Keratinocyte (primary cell): ENCODE measurements around the gene SMIM26. TPM values are rescaled to one million over a fixed set of nuclear protein-coding genes. Genes with fewer than 3 reads are reported as not detected.
A peak's percentile ranks its signal among the peaks of the same experiment; 100 is the strongest.

Experiments used
- DNase-seq: peaks from one replicate; pipeline ENCODE4 v3.0.0-alpha.2; 2011; ENCODE audit warnings: low read depth, missing footprints, low spot score
- FAIRE-seq: peaks from 2 replicates; lab custom pipeline; 2011; peaks lifted over from hg19 to GRCh38; lab: Jason Lieb, UNC
- H2AFZ ChIP-seq: 2 replicates; pipeline ENCODE4 v1.6.0; 2012; ENCODE audit warnings: low read length, control low read depth, inconsistent platforms; ENCODE audit not compliant: control insufficient read depth
- H3K27ac ChIP-seq: 2 replicates; pipeline ENCODE4 v1.5.1; 2011; ENCODE audit warnings: low read length; ENCODE audit not compliant: control insufficient read depth, insufficient read depth
- H3K27me3 ChIP-seq: 3 replicates; pipeline ENCODE4 v1.6.0; 2011; ENCODE audit warnings: low read length; ENCODE audit not compliant: control insufficient read depth, insufficient read depth; ENCODE audit errors: extremely low read depth
- H3K36me3 ChIP-seq, 2 experiments: 2 replicates in 1 of 2; 3 replicates in 1 of 2; pipeline ENCODE4 v1.5.1; 2011; ENCODE audit warnings: low read length in 2 of 2, mild to moderate bottlenecking in 1 of 2; ENCODE audit not compliant: control insufficient read depth in 2 of 2, insufficient read depth in 2 of 2; ENCODE audit errors: extremely low read depth in 1 of 2
- H3K4me1 ChIP-seq: 3 replicates; pipeline ENCODE4 v1.5.1; 2011; ENCODE audit warnings: low read length; ENCODE audit not compliant: control insufficient read depth, insufficient read depth; ENCODE audit errors: extremely low read depth
- H3K4me2 ChIP-seq: 3 replicates; pipeline ENCODE4 v1.6.0; 2011; ENCODE audit warnings: low read depth, low read length; ENCODE audit not compliant: control insufficient read depth, insufficient read depth; ENCODE audit errors: extremely low read depth
- H3K4me3 ChIP-seq, 3 experiments: fragments of 200-600 bp in 1 of 3; sonication (generic) in 1 of 3; 2 replicates in 2 of 3; 3 replicates in 1 of 3; pipeline ENCODE4 v1.5.1; 2011 to 2016; ENCODE audit warnings: low read length in 3 of 3, mild to moderate bottlenecking in 3 of 3, control low read depth in 2 of 3, inconsistent platforms in 1 of 3, low read depth in 1 of 3, mixed read lengths in 1 of 3, mixed run types in 1 of 3, moderate library complexity in 1 of 3; ENCODE audit not compliant: control insufficient read depth in 2 of 3, insufficient read depth in 2 of 3; ENCODE audit errors: extremely low read depth in 1 of 3
- H3K79me2 ChIP-seq: 2 replicates; pipeline ENCODE4 v1.6.0; 2012; ENCODE audit warnings: low read length; ENCODE audit not compliant: control insufficient read depth, insufficient read depth
- H3K9ac ChIP-seq: 3 replicates; pipeline ENCODE4 v1.6.0; 2011; ENCODE audit warnings: low read length; ENCODE audit not compliant: control insufficient read depth, insufficient read depth; ENCODE audit errors: extremely low read depth
- H3K9me1 ChIP-seq: 3 replicates; pipeline ENCODE4 v1.6.0; 2011; ENCODE audit warnings: low read length; ENCODE audit not compliant: control insufficient read depth, insufficient read depth; ENCODE audit errors: extremely low read depth
- H3K9me3 ChIP-seq: 2 replicates; pipeline ENCODE4 v1.5.1; 2012; ENCODE audit warnings: low read depth, low read length; ENCODE audit not compliant: control insufficient read depth
- H4K20me1 ChIP-seq: 3 replicates; pipeline ENCODE4 v1.6.0; 2011; ENCODE audit warnings: low read length; ENCODE audit not compliant: control insufficient read depth, insufficient read depth; ENCODE audit errors: extremely low read depth
- EZH2 ChIP-seq: IDR thresholded peaks from one replicate; pipeline ENCODE4 v1.6.1; 2012; ENCODE audit warnings: inconsistent platforms, mild to moderate bottlenecking, low read length, moderate library complexity
- dilution Hi-C: fragments of 300-500 bp; cut with MboI; formaldehyde crosslinking; loops from one replicate; pipeline ENCODE4 v1.7.0; 2020; ENCODE audit warnings: low sequenced_read_pairs; ENCODE audit not compliant: extremely low pct_ligation_motif_present
- polyA plus RNA-seq, 5 experiments: library from polyadenylated mRNA; depleted of rRNA in 3 of 5; stranded (reverse) in 3 of 5; stranded (forward) in 1 of 5; unstranded in 1 of 5; fragments of >200 nt; gene quantifications; 1 replicate in 1 of 5; 2 replicates in 3 of 5; 3 replicates in 1 of 5; pipeline versions ENCODE4 v1.2.1 to v1.2.3, GENCODE V29; 2011 to 2012; ENCODE audit warnings: missing spikeins in 2 of 5, low read depth in 1 of 5, low replicate concordance in 1 of 5
- TF ChIP-seq, protein P1 (sequence below), 3 experiments: IDR thresholded peaks in 1 of 3; conservative IDR thresholded peaks in 1 of 3; optimal IDR thresholded peaks in 1 of 3; 2 replicates in 2 of 3; 3 replicates in 1 of 3; pipeline versions ENCODE3 to v1.5.1; 2011; ENCODE audit warnings: low read length in 3 of 3, mild to moderate bottlenecking in 3 of 3, moderate library complexity in 2 of 3, control low read depth in 1 of 3, inconsistent platforms in 1 of 3; ENCODE audit not compliant: insufficient read depth in 2 of 3; ENCODE audit errors: extremely low read depth in 1 of 3

SMIM26 gene
- polyA plus RNA-seq, 1 donor (not counting 4 experiments of a cell fraction or from before 2014, with no cell fraction given) = 124 TPM

GRCh38 chr20:18609741-18610140, 42.5 kb downstream of the SMIM26 start:
- no peak for DNase-seq
- TF ChIP-seq EZH2 = no peak
- TF ChIP-seq, protein P1, sequence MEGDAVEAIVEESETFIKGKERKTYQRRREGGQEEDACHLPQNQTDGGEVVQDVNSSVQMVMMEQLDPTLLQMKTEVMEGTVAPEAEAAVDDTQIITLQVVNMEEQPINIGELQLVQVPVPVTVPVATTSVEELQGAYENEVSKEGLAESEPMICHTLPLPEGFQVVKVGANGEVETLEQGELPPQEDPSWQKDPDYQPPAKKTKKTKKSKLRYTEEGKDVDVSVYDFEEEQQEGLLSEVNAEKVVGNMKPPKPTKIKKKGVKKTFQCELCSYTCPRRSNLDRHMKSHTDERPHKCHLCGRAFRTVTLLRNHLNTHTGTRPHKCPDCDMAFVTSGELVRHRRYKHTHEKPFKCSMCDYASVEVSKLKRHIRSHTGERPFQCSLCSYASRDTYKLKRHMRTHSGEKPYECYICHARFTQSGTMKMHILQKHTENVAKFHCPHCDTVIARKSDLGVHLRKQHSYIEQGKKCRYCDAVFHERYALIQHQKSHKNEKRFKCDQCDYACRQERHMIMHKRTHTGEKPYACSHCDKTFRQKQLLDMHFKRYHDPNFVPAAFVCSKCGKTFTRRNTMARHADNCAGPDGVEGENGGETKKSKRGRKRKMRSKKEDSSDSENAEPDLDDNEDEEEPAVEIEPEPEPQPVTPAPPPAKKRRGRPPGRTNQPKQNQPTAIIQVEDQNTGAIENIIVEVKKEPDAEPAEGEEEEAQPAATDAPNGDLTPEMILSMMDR (optimal IDR thresholded peaks at IDR 0.05 in 1 of 3, IDR thresholded peaks at IDR 0.05 in 1 of 3, conservative IDR thresholded peaks at IDR 0.05 in 1 of 3; ENCODE audit: extremely low read depth in 1 of 3, insufficient read depth in 2 of 3, low read length in 3 of 3) = no peak

DNA sequence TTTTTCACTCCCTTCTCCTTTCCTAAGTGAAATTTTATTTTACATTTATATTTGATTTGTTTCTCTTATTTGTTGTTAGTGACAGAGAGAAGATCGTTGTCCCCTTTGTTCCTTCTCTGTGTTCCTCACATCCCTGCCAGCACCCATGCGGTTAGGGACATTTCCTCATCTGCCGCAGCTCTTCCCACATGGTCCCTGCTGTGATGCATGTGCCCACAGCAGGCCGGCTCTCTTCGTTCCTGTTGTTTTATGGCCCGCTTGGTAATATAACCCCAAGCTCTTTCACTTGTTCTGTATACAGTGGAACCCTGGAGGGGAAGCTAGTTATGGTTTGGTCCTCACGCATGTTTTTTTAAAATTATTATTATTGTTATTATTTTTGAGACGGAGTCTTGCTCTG, 44.3 kb downstream of the SMIM26 start:
- H3K79me2 ChIP-seq = no peaks in the 10 kb centered on the region
- dilution Hi-C loops = no loop called here
- DNase-seq = no peak

More at GRCh38 chr20:18609741-18610140, 42.5 kb downstream of the SMIM26 start:
- H3K4me3 ChIP-seq = no peak overlapping the region
- no peak overlapping the region for H2AFZ ChIP-seq
- H3K36me3 ChIP-seq = peaks cover 3 to 4% of the 10 kb centered on the region in 2 experiments
- no peaks in the 10 kb centered on the region for H3K9me1 ChIP-seq
- H3K4me1 ChIP-seq = peaks cover 11% of the 10 kb centered on the region
- H3K79me2 ChIP-seq = no peaks in the 10 kb centered on the region
- dilution Hi-C loops = no loop called here
- H4K20me1 ChIP-seq = no peaks in the 10 kb centered on the region
- H3K27ac ChIP-seq = no peak overlapping the region
- FAIRE-seq = peak; percentile 36
- H3K9me3 ChIP-seq = no peaks in the 10 kb centered on the region
- H3K27me3 ChIP-seq = no peaks in the 10 kb centered on the region
- H3K9ac ChIP-seq = no peak overlapping the region
- no peak overlapping the region for H3K4me2 ChIP-seq

More for the DNA sequence above, 44.3 kb downstream of the SMIM26 start:
- no peak overlapping the region for H3K4me3 ChIP-seq
- no peaks in the 10 kb centered on the region for H4K20me1 ChIP-seq
- no peaks in the 10 kb centered on the region for H3K27me3 ChIP-seq
- H3K27ac ChIP-seq = no peak overlapping the region
- no peak overlapping the region for H3K4me2 ChIP-seq
- no peak for TF ChIP-seq EZH2
- TF ChIP-seq, protein P1 (optimal IDR thresholded peaks at IDR 0.05 in 1 of 3, IDR thresholded peaks at IDR 0.05 in 1 of 3, conservative IDR thresholded peaks at IDR 0.05 in 1 of 3; ENCODE audit: extremely low read depth in 1 of 3, insufficient read depth in 2 of 3, low read length in 3 of 3) = no peak
- H3K9me3 ChIP-seq = no peaks in the 10 kb centered on the region
- no peaks in the 10 kb centered on the region for H3K9me1 ChIP-seq
- peaks cover 11% of the 10 kb centered on the region for H3K4me1 ChIP-seq
- FAIRE-seq = no peak
- no peak overlapping the region for H2AFZ ChIP-seq
- H3K9ac ChIP-seq = no peak overlapping the region
- H3K36me3 ChIP-seq = peaks cover 3 to 6% of the 10 kb centered on the region in 2 experiments
